Activated T-cell treated with anti-CD3 and anti-CD28 coated beads, Interleukin-2, amount 50 U/mL, for 48 hours (primary cell): ENCODE results near the gene USP5.
"Not testable (repeated sequence)": the region's sequence is repeated elsewhere in the genome, so short reads cannot be mapped to it uniquely, and the experiment has no call there.

Experiments
- DNase-seq, 2 experiments: peaks; one replicate each; pipeline ENCODE4 v3.0.0-alpha.2; 2020

The USP5 gene

DNA sequence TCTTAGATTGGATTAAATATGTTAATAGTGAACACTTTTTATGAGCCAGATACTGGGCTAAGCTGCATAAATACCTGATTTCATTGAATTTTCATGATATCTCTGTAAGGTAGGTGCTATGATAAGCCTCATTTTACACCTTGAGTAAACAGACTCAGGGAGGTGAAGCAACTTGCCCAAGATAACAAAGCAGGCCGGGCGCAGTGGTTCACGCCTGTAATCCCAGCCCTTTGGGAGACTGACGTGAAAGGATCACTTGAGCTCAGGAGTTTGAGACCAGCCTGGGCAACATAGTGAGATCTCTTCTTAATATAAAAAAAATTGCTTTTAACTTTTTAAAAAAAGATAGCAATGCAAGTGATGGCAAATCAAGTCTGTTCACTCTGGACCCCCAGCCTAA is 9.9 kb upstream of the USP5 start:
- no peak for DNase-seq

GRCh38 chr12:6843118-6843902 is 8.6 kb upstream of the USP5 start:
- DNase-seq, result no peak

- DNase-seq, result no peak
Observed at GRCh38 chr12:6845395-6845794, 6.6 kb upstream of the USP5 start.

DNA sequence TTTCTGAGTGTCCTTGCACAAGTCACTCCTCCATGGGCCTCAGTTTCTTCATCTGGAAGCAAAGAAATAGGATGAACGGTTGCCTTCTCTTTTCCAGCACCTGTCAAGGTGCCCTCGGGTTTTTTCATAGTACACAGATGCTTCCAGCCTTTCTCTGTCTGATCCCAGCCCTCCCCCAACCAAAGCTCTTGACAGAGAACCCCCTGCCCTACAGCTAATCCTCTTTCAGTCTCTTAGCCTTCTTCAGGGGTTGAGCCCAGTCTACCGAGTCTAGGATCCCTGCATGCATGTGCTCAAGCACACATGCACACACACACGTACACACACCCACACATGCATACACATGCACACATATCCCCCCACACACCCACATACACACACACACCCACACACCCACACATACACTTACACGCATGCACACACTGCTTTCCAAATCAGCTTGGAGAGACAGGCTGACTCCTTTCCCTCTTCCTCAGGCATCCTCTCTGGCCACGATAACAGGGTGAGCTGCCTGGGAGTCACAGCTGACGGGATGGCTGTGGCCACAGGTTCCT is 5.6 kb upstream of the USP5 start:
- DNase-seq, result no peak

- no peak for DNase-seq
Observed at GRCh38 chr12:6847676-6848075, 4.3 kb upstream of the USP5 start.

DNA sequence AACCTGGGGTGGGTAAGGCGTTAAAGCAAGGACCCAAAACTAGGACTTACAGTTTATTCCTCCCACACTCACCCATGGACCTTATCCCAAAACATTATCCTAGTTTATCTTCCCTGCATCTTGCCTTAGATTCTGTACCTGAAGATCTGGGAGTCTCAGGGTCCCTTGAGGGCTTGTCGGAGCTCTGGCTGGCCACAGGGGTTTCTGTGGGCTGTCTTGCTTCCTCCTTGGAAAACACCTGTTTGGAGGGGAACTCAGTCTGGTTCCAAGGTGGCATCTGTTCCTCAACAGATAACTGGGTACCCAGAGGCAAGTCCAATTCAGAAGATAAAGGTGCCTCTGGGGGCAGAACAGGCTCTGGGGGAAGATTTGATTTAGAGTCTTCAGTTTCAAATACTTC is 2.5 kb upstream of the USP5 start:
- DNase-seq, result no peak

DNA sequence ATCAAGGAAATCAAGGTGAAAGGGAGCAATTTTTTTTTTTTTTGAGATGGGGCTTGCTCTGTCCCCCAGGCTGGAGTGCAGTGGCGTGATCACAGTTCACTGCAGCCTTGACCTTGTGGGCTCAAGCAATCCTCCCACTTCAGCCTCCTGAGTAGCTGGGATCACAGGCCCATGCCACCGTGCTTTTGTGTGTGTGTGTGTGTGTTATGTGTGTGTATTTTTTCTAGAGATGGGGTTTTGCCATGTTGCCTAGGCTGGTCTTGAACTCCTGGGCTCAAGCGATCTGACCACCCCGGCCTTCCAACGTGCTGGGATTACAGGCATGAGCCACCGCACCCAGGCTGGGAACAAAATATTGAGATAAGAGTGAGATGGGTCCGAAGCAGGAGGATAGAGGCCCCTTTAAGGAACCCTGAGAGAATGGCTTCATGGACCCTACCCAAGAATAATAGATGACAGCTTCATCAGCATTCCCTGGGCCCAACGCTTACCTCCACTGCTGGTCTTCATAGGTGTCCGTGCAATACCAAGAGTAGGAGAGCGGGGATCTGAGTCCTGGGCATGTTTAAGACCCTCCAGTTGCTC is 1.9 kb upstream of the USP5 start:
- DNase-seq, result no peak

GRCh38 chr12:6850796-6851152 is 1.2 kb upstream of the USP5 start:
- DNase-seq, result no peak

GRCh38 chr12:6851153-6851920 is 613 bp upstream of the USP5 start, which contains the start of gene CDCA3:
TSS of gene CDCA3 (minus strand) at chr12:6851286. CDS start at chr12:6850952, 334 bp downstream.
- DNase-seq, result peak; percentile 95

DNA sequence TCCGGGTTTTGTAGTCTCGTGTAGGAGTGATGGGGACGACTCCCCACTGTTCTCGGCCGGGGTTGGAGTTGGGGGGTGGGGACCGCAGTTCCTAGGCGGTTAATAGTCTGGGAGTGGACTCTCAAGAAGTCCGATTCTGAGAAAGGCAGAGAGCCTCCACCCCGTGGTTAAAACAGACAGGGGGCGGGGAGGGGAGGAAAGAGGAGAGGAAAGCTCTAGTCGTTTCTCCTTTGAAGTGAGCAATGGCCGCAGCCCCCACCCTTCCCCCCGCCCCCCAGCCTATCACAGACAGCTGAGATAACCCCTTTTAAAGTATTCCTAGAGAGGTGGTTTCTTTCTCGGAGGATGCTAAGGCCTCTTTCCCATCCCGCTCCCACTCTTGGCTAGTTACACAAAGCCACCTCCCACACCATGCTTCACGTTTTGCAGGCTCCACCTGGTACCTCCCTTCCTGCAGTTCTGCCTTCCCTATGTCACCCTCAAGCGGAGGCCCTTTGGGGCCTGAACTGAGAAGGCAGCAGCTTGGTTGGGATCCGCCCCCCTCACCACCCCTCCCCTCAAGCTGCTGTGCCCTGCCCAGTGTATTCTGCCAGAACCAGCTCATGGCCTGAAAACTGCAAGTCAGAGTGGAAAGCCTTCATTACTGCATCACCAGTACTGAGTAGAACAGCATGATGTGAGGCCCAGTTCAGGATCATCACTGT is 853 bp downstream of the USP5 start:
- DNase-seq, result peak; percentile 79 to 87

DNA sequence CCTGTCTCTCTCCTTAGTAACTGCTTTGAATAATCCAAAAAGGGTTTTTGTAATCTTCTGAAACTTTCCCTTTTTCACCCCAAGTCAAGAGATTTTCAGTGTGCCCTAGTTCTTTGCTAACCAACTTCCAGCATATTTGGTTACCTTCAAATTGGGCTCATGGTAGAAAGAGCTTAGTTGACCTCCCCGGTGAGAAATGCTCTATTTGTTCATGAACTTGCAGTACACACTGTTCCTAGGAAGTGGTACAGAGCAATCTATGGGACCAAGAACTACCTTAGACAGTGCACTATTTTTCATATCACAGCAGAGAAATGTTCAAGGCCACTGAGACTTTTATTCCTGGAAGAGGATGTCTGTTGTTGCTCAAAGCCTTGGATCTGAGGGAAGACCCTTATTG is 1.7 kb downstream of the USP5 start:
- DNase-seq, result no peak

GRCh38 chr12:6854036-6854435 is 2.1 kb downstream of the USP5 start:
- no peak for DNase-seq

DNA sequence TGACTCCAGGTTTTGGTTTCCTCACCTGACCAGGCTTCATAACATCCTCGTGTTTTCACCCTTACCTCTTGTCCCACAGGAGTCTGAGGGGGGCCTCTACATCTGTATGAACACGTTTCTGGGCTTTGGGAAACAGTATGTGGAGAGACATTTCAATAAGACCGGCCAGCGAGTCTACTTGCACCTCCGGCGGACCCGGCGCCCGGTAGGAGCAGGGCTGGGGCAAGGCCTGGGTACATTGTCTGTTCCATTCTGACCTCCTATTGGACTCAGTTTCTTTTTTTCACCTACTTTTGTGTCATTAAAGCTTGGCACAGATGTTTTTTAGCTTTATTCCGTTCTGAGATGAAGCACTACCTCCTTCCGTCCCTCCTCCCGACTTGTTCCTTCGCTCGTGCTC is 3.4 kb downstream of the USP5 start:
- no peak for DNase-seq

- no peak for DNase-seq
Observed at GRCh38 chr12:6858799-6859198, 6.8 kb downstream of the USP5 start.

- no peak for DNase-seq
Observed at GRCh38 chr12:6860116-6860515, 8.2 kb downstream of the USP5 start.

- DNase-seq, result no peak
Observed at GRCh38 chr12:6860942-6861341, 9.0 kb downstream of the USP5 start.

DNA sequence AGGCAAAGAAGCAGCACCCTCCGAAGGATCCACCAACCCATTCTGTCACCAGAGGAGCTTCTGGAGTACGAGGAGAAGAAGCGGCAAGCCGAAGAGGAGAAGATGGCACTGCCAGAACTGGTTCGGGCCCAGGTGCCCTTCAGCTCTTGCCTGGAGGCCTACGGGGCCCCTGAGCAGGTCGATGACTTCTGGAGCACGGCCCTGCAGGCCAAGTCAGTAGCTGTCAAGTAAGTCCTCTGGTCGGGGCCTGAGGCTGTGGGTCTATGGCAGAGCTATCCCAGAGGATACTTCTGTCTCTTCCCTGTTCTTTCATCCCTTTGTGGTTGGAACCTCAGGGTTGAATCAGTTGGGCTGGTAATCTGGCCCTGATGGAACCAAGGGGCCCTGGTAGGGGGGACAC is 9.4 kb downstream of the USP5 start:
- DNase-seq, result no peak

DNA sequence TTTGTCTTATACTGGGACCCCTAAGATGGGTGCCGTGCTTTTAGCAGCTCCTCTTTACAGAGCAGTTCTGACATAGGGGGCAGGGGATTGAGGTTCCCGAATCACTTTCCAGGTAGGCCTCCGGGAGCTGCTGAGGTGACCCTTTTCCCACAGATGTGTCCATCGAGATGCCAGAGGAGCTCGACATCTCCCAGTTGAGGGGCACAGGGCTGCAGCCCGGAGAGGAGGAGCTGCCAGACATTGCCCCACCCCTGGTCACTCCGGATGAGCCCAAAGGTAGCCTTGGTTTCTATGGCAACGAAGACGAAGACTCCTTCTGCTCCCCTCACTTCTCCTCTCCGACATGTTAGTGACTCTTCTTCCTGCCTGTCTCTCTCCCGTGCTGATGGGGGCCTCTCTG is 11.1 kb downstream of the USP5 start:
- DNase-seq, result no peak

DNA sequence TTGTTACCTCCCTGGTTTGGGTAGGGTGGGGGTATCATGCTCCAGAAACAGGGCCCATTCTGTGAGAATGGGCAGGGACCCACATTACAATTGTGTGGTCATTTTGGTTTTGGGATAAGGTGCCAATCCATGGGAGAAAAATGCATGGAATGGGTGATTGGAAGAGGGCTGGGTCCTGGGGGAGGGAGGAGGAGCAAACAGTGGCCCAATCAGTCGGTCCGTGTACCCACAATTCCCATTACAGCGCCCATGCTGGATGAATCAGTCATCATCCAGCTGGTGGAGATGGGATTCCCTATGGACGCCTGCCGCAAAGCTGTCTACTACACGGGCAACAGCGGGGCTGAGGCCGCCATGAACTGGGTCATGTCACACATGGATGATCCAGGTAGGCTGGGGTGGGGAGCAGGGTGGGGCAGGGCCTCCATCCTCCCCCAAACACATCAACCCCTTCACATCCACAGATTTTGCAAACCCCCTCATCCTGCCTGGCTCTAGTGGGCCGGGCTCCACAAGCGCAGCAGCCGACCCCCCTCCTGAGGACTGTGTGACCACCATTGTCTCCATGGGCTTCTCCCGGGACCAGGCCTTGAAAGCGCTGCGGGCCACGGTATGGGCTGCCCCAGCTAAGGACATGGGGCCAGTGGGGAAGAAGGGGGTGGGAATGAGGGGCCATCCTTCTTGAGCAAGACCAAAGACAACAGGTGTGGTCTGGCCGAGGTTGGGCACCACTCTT is 11.8 kb downstream of the USP5 start:
- DNase-seq, result no peak

GRCh38 chr12:6865307-6865706 is 13.4 kb downstream of the USP5 start:
- not testable (repeated sequence) for DNase-seq

- DNase-seq, result no peak
Observed at GRCh38 chr12:6866163-6866919, 14.4 kb downstream of the USP5 start.
